K562 (cell line): ENCODE measurements around the gene AP3M1. TPM values are rescaled to one million over a fixed set of nuclear protein-coding genes. Genes with fewer than 3 reads are reported as not detected.
A peak's percentile ranks its signal among the peaks of the same experiment; 100 is the strongest.

Experiments
- CCNT2 ChIP-seq: IDR thresholded peaks from 2 replicates; pipeline ENCODE4 v1.6.1; 2011; ENCODE audit warnings: borderline replicate concordance, low read depth, mild to moderate bottlenecking, moderate library complexity, mixed read lengths, low read length; ENCODE audit not compliant: insufficient read length; ENCODE audit errors: extremely low read depth
- DDX20 ChIP-seq: fragments of 450-650 bp; IDR thresholded peaks from 2 replicates; pipeline ENCODE4 v1.6.1; 2016; ENCODE audit warnings: missing genetic modification characterization, low read depth, mild to moderate bottlenecking, missing compliant biosample characterization, moderate library complexity
- ELF4 ChIP-seq: fragments of 450-650 bp; formaldehyde crosslinking; IDR thresholded peaks from 2 replicates; pipeline ENCODE4 v1.4.0; 2022; ENCODE audit warnings: missing genetic modification characterization
- EWSR1 ChIP-seq: fragments of 450-650 bp; IDR thresholded peaks from 2 replicates; pipeline ENCODE4 v1.6.1; 2018; ENCODE audit warnings: borderline replicate concordance, mild to moderate bottlenecking, low read depth, moderate library complexity; ENCODE audit not compliant: partially characterized antibody
- FOXO4 ChIP-seq: fragments of 450-650 bp; formaldehyde crosslinking; IDR thresholded peaks from 2 replicates; pipeline ENCODE4 v1.4.0; 2020; ENCODE audit warnings: mild to moderate bottlenecking, moderate library complexity
- MBD1 ChIP-seq: fragments of 250-450 bp; sonication (Bioruptor Pico); IDR thresholded peaks from 2 replicates; pipeline ENCODE4 v1.8.0; 2022; ENCODE audit warnings: inconsistent platforms
- MYC ChIP-seq, 2 experiments: fragments of 250-450 bp in 1 of 2; sonication (Bioruptor Pico) in 1 of 2; IDR thresholded peaks; 2 replicates each; pipeline versions ENCODE4 v1.5.1 to v1.6.1; 2012 to 2021; ENCODE audit warnings: low read depth in 2 of 2, borderline replicate concordance in 1 of 2, improper control_type of control experiment in 1 of 2, low read length in 1 of 2, mild to moderate bottlenecking in 1 of 2, moderate library complexity in 1 of 2
- PURB ChIP-seq: sonication (generic); formaldehyde crosslinking; IDR thresholded peaks from 2 replicates; pipeline ENCODE4 v1.9.0; 2021; ENCODE audit warnings: low read depth, mild to moderate bottlenecking, missing genetic modification reagents
- ZNF174 ChIP-seq: fragments of 250-450 bp; sonication (Bioruptor Pico); IDR thresholded peaks from 2 replicates; pipeline ENCODE4 v1.4.0; 2020; ENCODE audit warnings: mild to moderate bottlenecking
- polyA plus RNA-seq, 8 experiments: library from polyadenylated mRNA; depleted of rRNA in 4 of 8; stranded (reverse) in 5 of 8; unstranded in 3 of 8; fragments of >200 nt; fragmentation: Nextera tagmentation in 2 of 8; fragmentation: Illumina TruSeq in 1 of 8; extraction: Ambion mirVana in 2 of 8; extraction: Trizol in 1 of 8; gene quantifications; 2 replicates each; pipeline versions ENCODE4 v1.2.1 to v1.2.3, GENCODE V29; 2011 to 2014; ENCODE audit warnings: inconsistent platforms in 1 of 8, missing spikeins in 1 of 8
- total RNA-seq, 7 experiments: library from RNA; depleted of rRNA in 6 of 7; stranded (reverse); fragments of >200 nt in 6 of 7; fragmentation: Illumina TruSeq in 2 of 7; extraction: Trizol in 2 of 7; gene quantifications; 2 replicates each; pipeline versions ENCODE4 v1.2.1 to v1.2.3, GENCODE V29; 2011 to 2021; ENCODE audit warnings: low replicate concordance in 1 of 7
- TF ChIP-seq, protein P1 (sequence below): fragments of 150-350 bp; IDR thresholded peaks from 2 replicates; pipeline ENCODE4 v1.6.1; 2014; ENCODE audit warnings: low read depth, mild to moderate bottlenecking, low read length, borderline replicate concordance
- TF ChIP-seq, protein P2 (sequence below): fragments of 250-450 bp; sonication (Bioruptor Pico); IDR thresholded peaks from 2 replicates; pipeline ENCODE4 v1.4.0; 2020; ENCODE audit warnings: mild to moderate bottlenecking, moderate library complexity
- TF ChIP-seq, protein P3 (sequence below), 2 experiments: IDR thresholded peaks; 2 replicates each; pipeline ENCODE4 v1.6.1; 2011; ENCODE audit warnings: borderline replicate concordance in 1 of 2, control low read depth in 1 of 2, low read depth in 1 of 2, low read length in 1 of 2, mild to moderate bottlenecking in 1 of 2, mixed read lengths in 1 of 2, moderate library complexity in 1 of 2; ENCODE audit not compliant: insufficient read depth in 1 of 2, insufficient read length in 1 of 2, poor library complexity in 1 of 2, severe bottlenecking in 1 of 2; ENCODE audit errors: extremely low read depth in 1 of 2

Gene AP3M1
- total and polyA plus RNA-seq, 9 of the 15 experiments (the other 6 are each of a cell fraction or from before 2014, with no cell fraction given) = 44.3 to 135 (median 67.6) TPM

DNA sequence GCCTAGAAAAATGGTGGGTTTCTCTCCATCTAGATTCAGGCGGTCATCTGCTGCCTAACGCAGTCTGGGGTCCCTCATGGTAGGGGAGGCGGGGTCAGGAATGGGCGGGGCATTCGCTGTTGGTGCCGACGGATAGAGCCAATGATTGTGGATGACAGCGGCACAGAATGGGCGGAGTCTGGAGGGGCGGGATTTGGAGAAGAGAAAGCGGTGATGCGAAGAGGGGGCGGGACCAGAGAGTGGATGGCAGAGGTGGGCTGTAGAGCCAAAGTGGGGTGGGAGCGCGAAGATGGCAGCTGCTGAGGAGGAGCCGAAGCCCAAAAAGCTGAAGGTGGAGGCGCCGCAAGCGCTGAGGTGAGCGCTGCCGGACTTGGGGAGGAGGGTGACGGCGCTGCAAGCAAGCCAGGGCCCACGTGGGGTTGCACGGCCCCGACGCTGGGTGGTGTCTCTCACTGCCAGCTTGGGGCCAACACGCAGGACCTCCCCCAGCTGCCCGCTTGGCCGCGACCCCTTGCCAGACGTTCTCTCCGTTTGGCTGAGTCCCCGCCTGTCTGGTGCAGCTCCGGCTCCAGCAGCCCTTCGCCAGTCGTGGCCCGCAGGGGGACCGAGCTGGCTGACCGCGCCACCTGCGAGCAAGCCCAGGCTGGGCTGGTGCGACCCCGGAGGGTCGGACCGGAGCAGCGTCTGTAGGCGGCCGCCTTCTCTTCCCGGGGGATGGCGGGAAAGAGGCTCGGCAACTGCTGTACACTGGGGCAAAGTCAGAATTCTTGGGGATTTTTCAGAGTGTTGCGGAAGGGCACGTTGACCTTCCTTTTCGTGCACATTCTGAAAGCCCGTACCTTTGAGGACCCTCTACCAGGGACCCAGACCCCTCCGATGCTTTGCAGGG is 606 bp upstream of the AP3M1 start, which contains the start of gene ADK (continued):
- TF ChIP-seq, protein P1, sequence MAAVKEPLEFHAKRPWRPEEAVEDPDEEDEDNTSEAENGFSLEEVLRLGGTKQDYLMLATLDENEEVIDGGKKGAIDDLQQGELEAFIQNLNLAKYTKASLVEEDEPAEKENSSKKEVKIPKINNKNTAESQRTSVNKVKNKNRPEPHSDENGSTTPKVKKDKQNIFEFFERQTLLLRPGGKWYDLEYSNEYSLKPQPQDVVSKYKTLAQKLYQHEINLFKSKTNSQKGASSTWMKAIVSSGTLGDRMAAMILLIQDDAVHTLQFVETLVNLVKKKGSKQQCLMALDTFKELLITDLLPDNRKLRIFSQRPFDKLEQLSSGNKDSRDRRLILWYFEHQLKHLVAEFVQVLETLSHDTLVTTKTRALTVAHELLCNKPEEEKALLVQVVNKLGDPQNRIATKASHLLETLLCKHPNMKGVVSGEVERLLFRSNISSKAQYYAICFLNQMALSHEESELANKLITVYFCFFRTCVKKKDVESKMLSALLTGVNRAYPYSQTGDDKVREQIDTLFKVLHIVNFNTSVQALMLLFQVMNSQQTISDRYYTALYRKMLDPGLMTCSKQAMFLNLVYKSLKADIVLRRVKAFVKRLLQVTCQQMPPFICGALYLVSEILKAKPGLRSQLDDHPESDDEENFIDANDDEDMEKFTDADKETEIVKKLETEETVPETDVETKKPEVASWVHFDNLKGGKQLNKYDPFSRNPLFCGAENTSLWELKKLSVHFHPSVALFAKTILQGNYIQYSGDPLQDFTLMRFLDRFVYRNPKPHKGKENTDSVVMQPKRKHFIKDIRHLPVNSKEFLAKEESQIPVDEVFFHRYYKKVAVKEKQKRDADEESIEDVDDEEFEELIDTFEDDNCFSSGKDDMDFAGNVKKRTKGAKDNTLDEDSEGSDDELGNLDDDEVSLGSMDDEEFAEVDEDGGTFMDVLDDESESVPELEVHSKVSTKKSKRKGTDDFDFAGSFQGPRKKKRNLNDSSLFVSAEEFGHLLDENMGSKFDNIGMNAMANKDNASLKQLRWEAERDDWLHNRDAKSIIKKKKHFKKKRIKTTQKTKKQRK = no peak
- TF ChIP-seq MYC (IDR thresholded peaks at IDR 0.05; ENCODE audit: low read depth, low read length) (peak; percentile 81), MYC (CRISPR knock-in tag; IDR thresholded peaks at IDR 0.05; ENCODE audit: borderline replicate concordance, low read depth) (peak; percentile 89; the same call in 1 of the 2 replicates), ELF4 (CRISPR knock-in tag) (no peak), ZNF174 (CRISPR knock-in tag) (no peak), PURB (CRISPR knock-in tag) (peak; percentile 29; the same call in 1 of the 2 replicates), EWSR1 (no peak), CCNT2 (peak; percentile 71), FOXO4 (CRISPR knock-in tag) (no peak), MBD1 (CRISPR knock-in tag) (no peak), DDX20 (tag) (no peak)
- TF ChIP-seq, protein P2, sequence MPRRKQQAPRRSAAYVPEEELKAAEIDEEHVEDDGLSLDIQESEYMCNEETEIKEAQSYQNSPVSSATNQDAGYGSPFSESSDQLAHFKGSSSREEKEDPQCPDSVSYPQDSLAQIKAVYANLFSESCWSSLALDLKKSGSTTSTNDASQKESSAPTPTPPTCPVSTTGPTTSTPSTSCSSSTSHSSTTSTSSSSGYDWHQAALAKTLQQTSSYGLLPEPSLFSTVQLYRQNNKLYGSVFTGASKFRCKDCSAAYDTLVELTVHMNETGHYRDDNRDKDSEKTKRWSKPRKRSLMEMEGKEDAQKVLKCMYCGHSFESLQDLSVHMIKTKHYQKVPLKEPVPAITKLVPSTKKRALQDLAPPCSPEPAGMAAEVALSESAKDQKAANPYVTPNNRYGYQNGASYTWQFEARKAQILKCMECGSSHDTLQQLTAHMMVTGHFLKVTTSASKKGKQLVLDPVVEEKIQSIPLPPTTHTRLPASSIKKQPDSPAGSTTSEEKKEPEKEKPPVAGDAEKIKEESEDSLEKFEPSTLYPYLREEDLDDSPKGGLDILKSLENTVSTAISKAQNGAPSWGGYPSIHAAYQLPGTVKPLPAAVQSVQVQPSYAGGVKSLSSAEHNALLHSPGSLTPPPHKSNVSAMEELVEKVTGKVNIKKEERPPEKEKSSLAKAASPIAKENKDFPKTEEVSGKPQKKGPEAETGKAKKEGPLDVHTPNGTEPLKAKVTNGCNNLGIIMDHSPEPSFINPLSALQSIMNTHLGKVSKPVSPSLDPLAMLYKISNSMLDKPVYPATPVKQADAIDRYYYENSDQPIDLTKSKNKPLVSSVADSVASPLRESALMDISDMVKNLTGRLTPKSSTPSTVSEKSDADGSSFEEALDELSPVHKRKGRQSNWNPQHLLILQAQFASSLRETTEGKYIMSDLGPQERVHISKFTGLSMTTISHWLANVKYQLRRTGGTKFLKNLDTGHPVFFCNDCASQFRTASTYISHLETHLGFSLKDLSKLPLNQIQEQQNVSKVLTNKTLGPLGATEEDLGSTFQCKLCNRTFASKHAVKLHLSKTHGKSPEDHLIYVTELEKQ (CRISPR knock-in tag) = no peak
- TF ChIP-seq, protein P3, sequence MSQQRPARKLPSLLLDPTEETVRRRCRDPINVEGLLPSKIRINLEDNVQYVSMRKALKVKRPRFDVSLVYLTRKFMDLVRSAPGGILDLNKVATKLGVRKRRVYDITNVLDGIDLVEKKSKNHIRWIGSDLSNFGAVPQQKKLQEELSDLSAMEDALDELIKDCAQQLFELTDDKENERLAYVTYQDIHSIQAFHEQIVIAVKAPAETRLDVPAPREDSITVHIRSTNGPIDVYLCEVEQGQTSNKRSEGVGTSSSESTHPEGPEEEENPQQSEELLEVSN (IDR thresholded peaks at IDR 0.05; ENCODE audit: borderline replicate concordance in 1 of 2, extremely low read depth in 1 of 2, insufficient read depth in 1 of 2, insufficient read length in 1 of 2, low read depth in 1 of 2, low read length in 1 of 2, poor library complexity in 1 of 2, severe bottlenecking in 1 of 2) = peak; percentile 13 to 91
